A549 (cell line): ENCODE data around the gene ACOX1.

Experiments
- EP300 ChIP-seq, 2 experiments: fragments of >200 bp; sonication (Bioruptor Twin); formaldehyde crosslinking; IDR thresholded peaks; 2 replicates in 1 of 2; 3 replicates in 1 of 2; pipeline ENCODE4 v1.6.1; 2016 to 2017
- RAD21 ChIP-seq, 2 experiments: fragments of >200 bp in 1 of 2; sonication (Bioruptor Twin) in 1 of 2; formaldehyde crosslinking in 1 of 2; IDR thresholded peaks in 1 of 2; conservative IDR thresholded peaks in 1 of 2; 2 replicates in 1 of 2; 3 replicates in 1 of 2; pipeline ENCODE4 v1.6.1; 2012 to 2018; ENCODE audit warnings: inconsistent platforms in 1 of 2
- SREBF2 ChIP-seq: fragments of 450-650 bp; IDR thresholded peaks from 2 replicates; pipeline ENCODE4 v1.6.1; 2014; ENCODE audit warnings: mild to moderate bottlenecking, moderate library complexity
- ZC3H11A ChIP-seq: fragments of 450-650 bp; IDR thresholded peaks from 2 replicates; pipeline ENCODE4 v1.6.1; 2014; ENCODE audit warnings: antibody characterized with exemption, mild to moderate bottlenecking

- TF ChIP-seq ZC3H11A (no peak), SREBF2 (no peak), EP300 (IDR thresholded peaks at IDR 0.05) (no peak), RAD21 (conservative IDR thresholded peaks at IDR 0.05 in 1 of 2, IDR thresholded peaks at IDR 0.05 in 1 of 2) (no peak)
Measured at GRCh38 chr17:75919611-75920010, 59.4 kb downstream of the ACOX1 start.
